Ishikawa (cell line): ENCODE measurements around the gene CFAP68.

Experiments used
- CEBPB ChIP-seq: IDR thresholded peaks from 2 replicates; pipeline ENCODE4 v1.6.1; 2012
- CREB1 ChIP-seq: IDR thresholded peaks from 2 replicates; pipeline ENCODE4 v1.6.1; 2012; ENCODE audit warnings: low read depth
- EGR1 ChIP-seq: IDR thresholded peaks from 2 replicates; pipeline ENCODE4 v1.6.1; 2012
- EP300 ChIP-seq: IDR thresholded peaks from 2 replicates; pipeline ENCODE4 v1.6.1; 2012; ENCODE audit warnings: borderline replicate concordance
- FOXM1 ChIP-seq: IDR thresholded peaks from 2 replicates; pipeline ENCODE4 v1.6.1; 2012; ENCODE audit warnings: low read depth, borderline replicate concordance
- MAX ChIP-seq: IDR thresholded peaks from 2 replicates; pipeline ENCODE4 v1.6.1; 2012
- RAD21 ChIP-seq: IDR thresholded peaks from 2 replicates; pipeline ENCODE4 v1.6.1; 2012; ENCODE audit warnings: low read depth
- REST ChIP-seq: IDR thresholded peaks from 2 replicates; pipeline ENCODE4 v1.6.1; 2012; ENCODE audit warnings: low read depth, mild to moderate bottlenecking
- TAF1 ChIP-seq: IDR thresholded peaks from 2 replicates; pipeline ENCODE4 v1.6.1; 2012; ENCODE audit warnings: low read depth, mild to moderate bottlenecking
- TCF12 ChIP-seq: IDR thresholded peaks from 2 replicates; pipeline ENCODE4 v1.6.1; 2012; ENCODE audit warnings: low read depth
- TEAD4 ChIP-seq: IDR thresholded peaks from 2 replicates; pipeline ENCODE4 v1.6.1; 2012
- USF1 ChIP-seq: IDR thresholded peaks from 2 replicates; pipeline ENCODE4 v1.6.1; 2012
- YY1 ChIP-seq: IDR thresholded peaks from 2 replicates; pipeline ENCODE4 v1.6.1; 2012; ENCODE audit warnings: low read depth

GRCh38 chr11:111934306-111934705, 55.0 kb downstream of the CFAP68 start:
- TF ChIP-seq USF1 (no peak), EGR1 (no peak), TCF12 (no peak), MAX (no peak), EP300 (no peak), CEBPB (no peak), FOXM1 (no peak), TAF1 (no peak), REST (no peak), YY1 (no peak), TEAD4 (no peak), CREB1 (no peak), RAD21 (no peak)
